LNCaP clone FGC (cell line): ENCODE measurements around the gene EMP2.

Source experiments
- DNase-seq: peaks from one replicate; pipeline ENCODE4 v3.0.0-alpha.2; 2011; ENCODE audit warnings: low read depth
- H3K4me3 ChIP-seq: 2 replicates; pipeline ENCODE4 v1.5.1; 2011; ENCODE audit warnings: mild to moderate bottlenecking, low read depth, low read length, control low read depth
- TF ChIP-seq, protein P1 (sequence below): IDR thresholded peaks from 2 replicates; pipeline ENCODE4 v1.5.1; 2012; ENCODE audit warnings: mild to moderate bottlenecking; ENCODE audit not compliant: control insufficient read depth, insufficient read depth; ENCODE audit errors: extremely low read depth

The EMP2 gene

DNA sequence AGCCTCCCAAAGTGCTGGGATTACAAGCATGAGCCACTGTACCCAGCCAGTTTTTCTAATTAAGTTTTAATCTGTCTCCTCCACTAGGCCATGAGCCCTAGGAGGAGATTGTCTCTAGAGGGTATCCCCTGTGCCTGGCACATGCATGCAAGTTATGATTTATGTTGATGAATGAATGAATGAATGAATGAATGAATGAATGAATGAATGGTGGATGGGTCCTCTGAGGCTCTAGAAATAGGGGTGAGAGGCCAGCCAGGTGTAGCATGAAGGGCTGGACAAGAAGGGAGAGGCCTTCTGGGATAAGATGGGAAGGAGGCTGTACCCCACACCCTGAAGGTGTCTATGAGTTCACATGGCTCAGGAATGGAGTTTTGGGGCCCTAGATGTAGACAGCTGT, 48.8 kb downstream of the EMP2 start:
- DNase-seq = no peak
- no peak overlapping the region for H3K4me3 ChIP-seq
- TF ChIP-seq, protein P1, sequence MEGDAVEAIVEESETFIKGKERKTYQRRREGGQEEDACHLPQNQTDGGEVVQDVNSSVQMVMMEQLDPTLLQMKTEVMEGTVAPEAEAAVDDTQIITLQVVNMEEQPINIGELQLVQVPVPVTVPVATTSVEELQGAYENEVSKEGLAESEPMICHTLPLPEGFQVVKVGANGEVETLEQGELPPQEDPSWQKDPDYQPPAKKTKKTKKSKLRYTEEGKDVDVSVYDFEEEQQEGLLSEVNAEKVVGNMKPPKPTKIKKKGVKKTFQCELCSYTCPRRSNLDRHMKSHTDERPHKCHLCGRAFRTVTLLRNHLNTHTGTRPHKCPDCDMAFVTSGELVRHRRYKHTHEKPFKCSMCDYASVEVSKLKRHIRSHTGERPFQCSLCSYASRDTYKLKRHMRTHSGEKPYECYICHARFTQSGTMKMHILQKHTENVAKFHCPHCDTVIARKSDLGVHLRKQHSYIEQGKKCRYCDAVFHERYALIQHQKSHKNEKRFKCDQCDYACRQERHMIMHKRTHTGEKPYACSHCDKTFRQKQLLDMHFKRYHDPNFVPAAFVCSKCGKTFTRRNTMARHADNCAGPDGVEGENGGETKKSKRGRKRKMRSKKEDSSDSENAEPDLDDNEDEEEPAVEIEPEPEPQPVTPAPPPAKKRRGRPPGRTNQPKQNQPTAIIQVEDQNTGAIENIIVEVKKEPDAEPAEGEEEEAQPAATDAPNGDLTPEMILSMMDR = no peak

DNA sequence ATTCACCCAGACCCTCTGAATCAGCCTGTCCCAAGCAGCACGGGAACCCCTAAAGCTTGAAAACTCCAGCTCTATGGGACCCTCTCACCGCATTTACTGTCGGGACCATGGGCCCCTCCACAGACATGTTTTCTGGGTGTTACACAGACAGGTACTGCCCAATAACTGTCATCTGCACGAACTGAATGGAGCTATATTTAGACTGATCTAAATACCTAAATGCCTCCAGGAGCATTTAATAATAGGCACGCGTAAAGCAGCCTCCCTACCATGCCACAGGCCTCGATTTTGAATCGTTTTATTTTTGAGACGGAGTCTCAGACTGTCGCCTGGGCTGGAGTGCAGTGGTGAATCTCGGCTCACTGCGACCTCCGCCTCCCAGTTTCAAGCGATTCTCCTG, 49.7 kb downstream of the EMP2 start:
- TF ChIP-seq, protein P1 = no peak
- no peak overlapping the region for H3K4me3 ChIP-seq

DNA sequence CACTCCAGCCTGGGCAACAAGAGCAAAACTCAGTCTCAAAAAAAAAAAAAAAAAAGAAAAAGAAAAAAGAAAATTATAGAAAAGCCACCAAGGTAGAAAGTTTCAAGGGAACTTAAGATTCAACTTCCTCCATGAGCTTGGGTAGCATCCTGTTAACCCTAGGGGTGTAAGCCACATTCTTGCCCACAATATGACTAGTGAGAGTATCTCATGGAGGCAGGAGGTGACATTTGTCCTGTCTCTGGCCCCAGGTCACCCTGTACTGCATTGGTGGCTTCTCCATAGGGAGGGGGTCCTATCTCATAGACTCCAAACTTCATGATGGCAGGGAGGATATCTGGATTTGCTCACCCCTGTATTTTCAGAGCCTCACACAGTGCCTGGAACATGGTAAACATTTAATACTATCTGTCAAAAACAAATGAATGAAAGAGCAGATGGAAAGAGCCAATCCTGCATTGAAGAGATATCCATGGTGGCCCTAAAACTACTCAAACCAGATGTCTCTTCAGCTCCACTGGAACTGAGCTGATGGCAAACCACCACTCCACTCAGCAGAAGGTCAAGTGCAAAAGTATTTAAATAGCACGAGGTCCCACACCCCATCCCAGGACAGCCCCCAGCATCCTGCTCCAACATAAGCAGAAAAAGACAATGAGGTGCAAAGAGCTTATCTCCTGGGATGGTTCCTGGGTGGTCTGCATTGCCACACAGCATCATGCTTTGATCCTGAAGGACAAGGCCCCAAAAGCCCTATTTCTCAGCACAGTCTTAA, 50.3 kb downstream of the EMP2 start:
- TF ChIP-seq, protein P1 = no peak
- H3K4me3 ChIP-seq = no peak overlapping the region
- DNase-seq = no peak

More for the DNA sequence above, 49.7 kb downstream of the EMP2 start:
- DNase-seq = no peak

DNA sequence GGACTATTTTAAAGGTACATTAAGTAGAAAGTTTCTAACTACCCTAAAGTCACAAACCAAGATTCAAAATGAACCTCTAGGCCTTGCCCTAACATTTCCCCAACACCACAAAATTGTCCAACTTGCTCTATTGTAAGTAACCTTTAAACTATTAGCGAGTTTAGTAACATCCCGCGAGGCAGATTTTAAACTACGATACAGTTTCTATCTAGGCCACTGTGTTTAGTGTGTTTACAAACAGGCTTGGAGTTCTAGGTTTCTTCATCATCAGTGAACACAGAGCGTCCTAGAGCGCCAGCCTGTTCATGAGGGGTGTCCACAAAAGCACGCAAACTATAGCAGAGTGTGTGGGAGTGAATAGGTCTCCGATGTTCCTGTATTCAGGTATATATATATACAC, 51.8 kb downstream of the EMP2 start:
- TF ChIP-seq, protein P1 = no peak
- DNase-seq = no peak

DNA sequence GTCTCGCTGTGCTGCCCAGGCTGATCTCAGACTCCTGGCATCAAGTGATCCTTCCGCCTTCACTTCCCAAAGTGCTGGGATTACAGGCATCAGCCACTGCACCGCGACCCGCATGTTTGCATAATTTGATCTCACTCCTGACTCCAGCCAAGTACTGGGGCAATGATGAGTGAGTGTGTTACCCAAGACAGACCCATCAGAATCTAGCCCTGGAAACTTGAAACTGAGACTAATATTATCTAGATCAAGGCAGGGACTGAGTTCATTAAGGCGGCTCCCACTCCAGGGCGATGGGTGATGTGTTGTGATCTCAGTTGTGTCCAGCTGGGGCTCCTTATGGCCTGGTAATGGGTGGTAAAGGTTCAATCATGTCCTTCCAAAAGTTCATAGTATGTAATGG, 53.4 kb downstream of the EMP2 start:
- DNase-seq = no peak
- no peak overlapping the region for H3K4me3 ChIP-seq
- TF ChIP-seq, protein P1 = no peak

More for the DNA sequence above, 51.8 kb downstream of the EMP2 start:
- no peak overlapping the region for H3K4me3 ChIP-seq

DNA sequence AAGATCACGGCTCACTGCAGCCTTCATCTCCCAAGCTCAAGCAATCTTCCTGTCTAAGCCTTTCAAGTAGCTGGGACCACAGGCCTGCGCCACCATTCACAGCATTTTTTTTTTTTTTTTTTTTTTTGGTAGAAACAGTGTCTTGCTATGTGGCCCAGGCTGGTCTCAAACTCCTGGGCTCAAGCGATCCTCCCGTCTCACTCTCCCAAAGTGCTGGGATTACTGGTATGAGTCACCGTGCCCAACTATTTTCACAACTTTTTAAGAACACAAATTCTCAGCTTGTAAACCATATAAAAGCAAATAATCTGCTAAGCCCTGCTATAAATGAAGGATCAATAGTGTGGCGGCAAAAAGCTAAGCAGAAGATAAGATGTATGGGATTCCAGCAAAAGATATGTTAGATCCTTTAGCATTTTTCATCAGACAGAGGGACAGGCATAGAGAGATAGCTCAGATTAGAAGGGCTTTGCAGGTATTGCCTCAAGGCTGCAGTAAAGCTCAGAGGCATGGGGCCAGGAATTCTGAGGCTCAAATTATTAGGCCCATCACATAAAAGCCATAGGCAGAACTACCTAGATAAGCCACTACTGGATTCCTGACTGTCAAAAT, 55.1 kb downstream of the EMP2 start:
- H3K4me3 ChIP-seq = no peak overlapping the region
- TF ChIP-seq, protein P1 = no peak
- peak; percentile 21 for DNase-seq
